Kidney (tissue), 14 donors: ENCODE measurements around the gene VOPP1. TPM values are rescaled to one million over a fixed set of nuclear protein-coding genes. Genes with fewer than 3 reads are reported as not detected.

Experiments
- DNase-seq, 5 donors: peaks; one replicate each; pipeline ENCODE4 v3.0.0-alpha.2; 2013 to 2020
- FAIRE-seq: peaks from 2 replicates; lab custom pipeline; 2012; peaks lifted over from hg19 to GRCh38; lab: Jason Lieb, UNC
- H3K27ac ChIP-seq, 2 donors: one replicate each; pipeline ENCODE4 v1.7.0; 2013; ENCODE audit warnings: low read depth in 2 of 2, low read length in 2 of 2, inconsistent platforms in 1 of 2
- H3K27me3 ChIP-seq: one replicate; pipeline ENCODE4 v1.7.1; 2013; ENCODE audit warnings: low read length, inconsistent platforms; ENCODE audit not compliant: control insufficient read depth, insufficient read depth
- H3K36me3 ChIP-seq, 3 donors: one replicate each; pipeline versions ENCODE4 v1.7.0 to v1.7.1; 2013; ENCODE audit warnings: low read length in 3 of 3, control low read depth in 1 of 3, inconsistent platforms in 1 of 3; ENCODE audit not compliant: insufficient read depth in 3 of 3, control insufficient read depth in 2 of 3
- H3K4me1 ChIP-seq, 3 donors: one replicate each; pipeline versions ENCODE4 v1.7.0 to v1.7.1; 2013; ENCODE audit warnings: low read length in 3 of 3, inconsistent platforms in 1 of 3, low read depth in 1 of 3; ENCODE audit not compliant: control insufficient read depth in 2 of 3, insufficient read depth in 2 of 3
- H3K4me3 ChIP-seq, 3 donors: one replicate each; pipeline versions ENCODE4 v1.7.0 to v1.8.1; 2013; ENCODE audit warnings: low read length in 3 of 3, control low read depth in 1 of 3, inconsistent platforms in 1 of 3
- H3K9ac ChIP-seq, 3 donors: one replicate each; pipeline versions ENCODE4 v1.7.0 to v1.7.1; 2013; ENCODE audit warnings: low read length in 3 of 3, control low read depth in 1 of 3, inconsistent platforms in 1 of 3
- H3K9me3 ChIP-seq, 3 donors: one replicate each; pipeline versions ENCODE4 v1.7.0 to v1.7.1; 2013; ENCODE audit warnings: low read length in 3 of 3, control low read depth in 1 of 3, inconsistent platforms in 1 of 3; ENCODE audit not compliant: control insufficient read depth in 2 of 3, insufficient read depth in 1 of 3
- CTCF ChIP-seq: IDR thresholded peaks from 3 replicates; pipeline ENCODE4 v1.5.1; 2012; ENCODE audit warnings: mild to moderate bottlenecking, moderate library complexity, borderline replicate concordance; ENCODE audit not compliant: insufficient read depth; ENCODE audit errors: extremely low read depth
- intact Hi-C: fragments of 100-400 bp; cut with DNase I; formaldehyde crosslinking; loops from one replicate; pipeline ENCODE4 v1.11.1; 2022
- polyA plus RNA-seq: library from polyadenylated mRNA; stranded (reverse); fragments of 350-450 nt; fragmentation: Illumina TruSeq; extraction: RNeasy Lipid Tissue Mini Kit (QIAGEN cat#74804); gene quantifications from one replicate; pipeline ENCODE4 v1.2.3, GENCODE V29; 2014; ENCODE audit warnings: low read depth, low replicate concordance; ENCODE audit not compliant: insufficient read depth
- total RNA-seq: library from RNA; stranded (reverse); fragmentation: NEBNext Ultra II Directional; extraction: Animal tissue kit (Norgen Biotek cat#: 25700); gene quantifications from one replicate; pipeline ENCODE4 v1.2.1, GENCODE V29; 2021
- donor health status: control.
- donor health status: control.
- donor health status: control.
- donor health status: control.
- donor health status: control.
- donor health status: DM: yes; HTN: yes; CAD: no.
- donor health status: Normal renal cell carcinoma (clear cell type).

Gene VOPP1
- total and polyA plus RNA-seq, 2 donors from 2014 or later, result 47.3 to 98.7 TPM

- no peak overlapping the region for H3K27ac ChIP-seq
- no peaks in the 10 kb centered on the region for H3K9me3 ChIP-seq
- H3K27me3 ChIP-seq, result no peaks in the 10 kb centered on the region
- H3K4me1 ChIP-seq, result peaks cover 0 to 26% (median 20%) of the 10 kb centered on the region in 3 donors
- DNase-seq, result peak in 1 of 5 donors; percentile 64
- H3K9ac ChIP-seq, result no peak overlapping the region
- no peak for FAIRE-seq
- TF ChIP-seq CTCF, result no peak
- H3K36me3 ChIP-seq, result no peaks in the 10 kb centered on the region
- no peak overlapping the region for H3K4me3 ChIP-seq
- intact Hi-C loops, result no loop called here
These were observed 35.5 kb downstream of the VOPP1 start for GRCh38 chr7:55536619-55537457.

GRCh38 chr7:55535617-55536016, 36.7 kb downstream of the VOPP1 start:
- no peak overlapping the region for H3K4me3 ChIP-seq
- H3K27me3 ChIP-seq, result no peaks in the 10 kb centered on the region
- no peaks in the 10 kb centered on the region for H3K9me3 ChIP-seq
- H3K36me3 ChIP-seq, result no peaks in the 10 kb centered on the region
- no peak overlapping the region for H3K27ac ChIP-seq
- FAIRE-seq (no peak), DNase-seq (no peak)
- peaks cover 0 to 26% (median 20%) of the 10 kb centered on the region in 3 donors for H3K4me1 ChIP-seq
- TF ChIP-seq CTCF, result no peak
- no peak overlapping the region for H3K9ac ChIP-seq
- intact Hi-C loops, result no loop called here

- TF ChIP-seq CTCF, result no peak
- no peaks in the 10 kb centered on the region for H3K36me3 ChIP-seq
- H3K4me1 ChIP-seq, result peaks cover 0 to 26% (median 20%) of the 10 kb centered on the region in 3 donors
- intact Hi-C loops, result no loop called here
- DNase-seq (no peak), FAIRE-seq (no peak)
- H3K9me3 ChIP-seq, result no peaks in the 10 kb centered on the region
- H3K27me3 ChIP-seq, result no peaks in the 10 kb centered on the region
- no peak overlapping the region for H3K4me3 ChIP-seq
- no peak overlapping the region for H3K9ac ChIP-seq
- no peak overlapping the region for H3K27ac ChIP-seq
These were observed 37.2 kb downstream of the VOPP1 start for GRCh38 chr7:55534916-55535590.
